Epidermal melanocyte (primary cell): ENCODE results near the gene PDLIM5.
"Not testable (repeated sequence)": the region's sequence is repeated elsewhere in the genome, so short reads cannot be mapped to it uniquely, and the experiment has no call there.

ENCODE experiments used
- DNase-seq: peaks from one replicate; pipeline ENCODE4 v3.0.0; 2011; ENCODE audit warnings: low spot score; ENCODE audit not compliant: insufficient read length

Gene PDLIM5, protein sequence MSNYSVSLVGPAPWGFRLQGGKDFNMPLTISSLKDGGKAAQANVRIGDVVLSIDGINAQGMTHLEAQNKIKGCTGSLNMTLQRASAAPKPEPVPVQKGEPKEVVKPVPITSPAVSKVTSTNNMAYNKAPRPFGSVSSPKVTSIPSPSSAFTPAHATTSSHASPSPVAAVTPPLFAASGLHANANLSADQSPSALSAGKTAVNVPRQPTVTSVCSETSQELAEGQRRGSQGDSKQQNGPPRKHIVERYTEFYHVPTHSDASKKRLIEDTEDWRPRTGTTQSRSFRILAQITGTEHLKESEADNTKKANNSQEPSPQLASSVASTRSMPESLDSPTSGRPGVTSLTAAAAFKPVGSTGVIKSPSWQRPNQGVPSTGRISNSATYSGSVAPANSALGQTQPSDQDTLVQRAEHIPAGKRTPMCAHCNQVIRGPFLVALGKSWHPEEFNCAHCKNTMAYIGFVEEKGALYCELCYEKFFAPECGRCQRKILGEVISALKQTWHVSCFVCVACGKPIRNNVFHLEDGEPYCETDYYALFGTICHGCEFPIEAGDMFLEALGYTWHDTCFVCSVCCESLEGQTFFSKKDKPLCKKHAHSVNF

DNA sequence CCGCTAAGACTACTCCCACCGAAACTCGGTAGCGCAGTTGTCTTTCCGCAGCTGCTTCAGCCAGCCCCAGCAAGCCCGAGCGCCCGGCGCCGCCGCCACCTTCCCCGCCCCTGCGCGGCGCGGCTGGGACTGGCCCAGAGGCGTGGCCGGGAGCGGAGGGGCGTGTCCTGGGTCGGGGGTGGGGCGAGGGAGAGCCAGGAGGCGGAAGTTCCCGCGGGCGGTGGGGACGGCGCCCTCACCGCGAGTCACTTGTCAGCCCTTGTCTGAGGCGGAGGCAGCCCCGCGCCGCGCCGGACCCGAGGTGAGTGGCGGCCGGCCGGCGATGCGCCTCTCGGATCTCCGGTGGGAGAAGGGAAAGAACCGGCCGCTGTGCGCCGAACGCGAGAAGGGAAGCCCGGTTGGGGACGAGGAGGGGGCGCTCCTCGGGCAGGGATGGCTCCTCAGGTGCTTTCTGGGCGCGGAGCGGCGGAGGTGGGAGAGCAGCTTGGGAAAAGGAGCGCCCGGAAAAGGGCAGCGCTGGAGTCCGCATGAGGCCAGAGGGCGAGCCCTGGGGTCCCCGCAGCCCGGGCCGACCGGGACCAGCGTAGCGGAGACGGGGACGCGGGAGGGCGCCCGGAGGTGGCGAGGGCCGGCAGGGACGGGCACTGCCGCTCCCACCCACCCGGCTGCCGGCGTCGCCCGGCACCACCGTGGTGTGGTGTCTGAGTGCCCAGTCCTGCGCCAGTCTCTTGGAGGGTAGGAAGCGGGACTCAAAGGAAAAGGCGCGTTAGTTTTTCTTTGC is at the start of gene PDLIM5:
Gene PDLIM5 (plus strand): TSS at position 248 of the 781 bp plus-strand sequence. CDS start 3,347 bp downstream, outside the sequence.
- DNase-seq: peak; percentile 55

DNA sequence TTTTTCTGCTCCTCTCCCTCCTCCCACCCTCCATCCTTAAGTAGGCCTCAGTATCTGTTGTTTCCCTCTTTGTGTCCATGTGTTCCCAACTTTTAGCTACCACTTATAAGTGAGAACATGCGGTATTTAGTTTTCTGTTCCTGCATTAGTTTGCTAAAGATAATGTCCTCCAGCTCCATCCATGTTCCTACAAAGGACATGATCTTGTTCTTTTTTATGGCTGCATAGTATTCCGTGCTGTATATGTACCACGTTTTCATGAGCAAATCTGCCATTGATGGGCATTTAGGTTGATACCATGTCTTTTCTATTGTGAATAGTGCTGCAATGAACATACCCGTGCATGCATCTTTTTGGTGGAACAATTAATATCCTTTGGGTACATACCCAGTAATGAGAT is 49.3 kb upstream of the PDLIM5 start:
- DNase-seq: not testable (repeated sequence)

DNA sequence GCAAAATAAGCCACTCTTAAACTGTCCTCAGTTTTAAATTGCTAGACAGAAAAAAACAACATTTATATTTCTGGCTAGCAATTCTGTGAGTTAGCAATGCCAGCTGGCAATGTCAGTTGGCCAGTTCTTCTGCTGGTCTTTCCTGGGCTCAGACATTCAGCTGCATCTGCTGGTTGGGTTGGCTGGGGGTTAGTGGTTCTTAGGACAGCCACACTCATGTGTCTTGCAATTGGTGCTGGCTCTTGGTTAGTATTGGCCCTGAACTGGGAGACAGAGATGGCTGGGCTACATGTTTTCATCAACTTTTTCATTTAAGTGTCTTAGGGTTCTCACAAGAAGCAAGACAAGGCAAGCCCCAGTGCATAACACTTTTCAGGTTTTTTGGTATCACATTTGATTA is 48.0 kb upstream of the PDLIM5 start:
- DNase-seq: no peak

DNA sequence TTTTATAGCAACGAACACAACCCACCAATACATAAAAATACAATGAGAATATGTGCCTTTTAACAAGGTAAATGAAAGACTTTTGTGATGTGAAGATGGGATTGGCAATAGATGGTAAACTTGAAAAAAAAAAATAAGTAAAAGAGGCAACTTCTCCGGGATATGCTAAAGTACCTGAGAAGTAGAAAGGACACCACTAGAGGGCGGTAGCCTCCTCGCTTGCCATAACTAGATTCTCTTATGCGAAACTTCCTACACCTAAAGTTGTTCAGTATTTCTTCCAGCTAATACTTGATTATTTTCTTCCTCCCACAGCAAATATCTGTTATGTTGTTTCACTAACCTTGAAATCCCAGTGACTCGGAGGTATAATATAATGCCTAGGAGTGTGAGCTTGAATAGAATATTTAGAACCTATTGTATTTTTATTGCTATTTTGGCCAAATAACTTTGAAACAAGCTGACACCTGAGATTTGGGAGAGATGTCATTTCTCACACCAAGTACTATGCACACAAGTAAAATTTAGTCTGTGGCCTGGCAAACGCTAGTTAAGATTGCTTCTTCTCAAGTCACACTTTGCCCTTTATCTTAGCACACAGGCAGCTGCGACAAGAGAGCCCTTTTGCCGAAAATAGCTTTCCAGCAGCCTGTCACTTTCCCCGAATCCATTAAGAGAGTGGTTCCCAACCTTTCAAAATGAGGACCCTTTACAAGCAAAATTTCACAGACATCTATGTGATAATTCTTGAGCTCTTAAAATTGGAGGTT is 44.9 kb upstream of the PDLIM5 start:
- DNase-seq: no peak

DNA sequence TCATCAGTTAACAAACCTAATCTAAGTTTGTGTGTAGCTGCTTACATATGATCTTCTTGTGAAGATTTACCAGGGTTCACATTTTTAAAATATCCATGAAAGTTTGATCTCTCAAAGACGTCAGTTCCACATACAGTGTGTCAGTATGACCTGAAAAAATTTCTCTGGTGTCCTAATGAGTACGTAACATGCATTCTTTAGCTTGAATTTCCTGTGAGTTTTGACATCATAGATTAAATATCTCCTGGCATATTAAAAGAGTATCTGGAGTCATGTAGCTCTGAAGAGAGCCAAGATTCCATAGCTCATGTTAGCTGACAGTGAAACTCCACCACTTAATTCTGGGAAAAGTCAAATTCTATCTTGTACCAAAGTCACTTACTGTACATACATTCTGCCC is 43.9 kb upstream of the PDLIM5 start:
- DNase-seq: no peak

DNA sequence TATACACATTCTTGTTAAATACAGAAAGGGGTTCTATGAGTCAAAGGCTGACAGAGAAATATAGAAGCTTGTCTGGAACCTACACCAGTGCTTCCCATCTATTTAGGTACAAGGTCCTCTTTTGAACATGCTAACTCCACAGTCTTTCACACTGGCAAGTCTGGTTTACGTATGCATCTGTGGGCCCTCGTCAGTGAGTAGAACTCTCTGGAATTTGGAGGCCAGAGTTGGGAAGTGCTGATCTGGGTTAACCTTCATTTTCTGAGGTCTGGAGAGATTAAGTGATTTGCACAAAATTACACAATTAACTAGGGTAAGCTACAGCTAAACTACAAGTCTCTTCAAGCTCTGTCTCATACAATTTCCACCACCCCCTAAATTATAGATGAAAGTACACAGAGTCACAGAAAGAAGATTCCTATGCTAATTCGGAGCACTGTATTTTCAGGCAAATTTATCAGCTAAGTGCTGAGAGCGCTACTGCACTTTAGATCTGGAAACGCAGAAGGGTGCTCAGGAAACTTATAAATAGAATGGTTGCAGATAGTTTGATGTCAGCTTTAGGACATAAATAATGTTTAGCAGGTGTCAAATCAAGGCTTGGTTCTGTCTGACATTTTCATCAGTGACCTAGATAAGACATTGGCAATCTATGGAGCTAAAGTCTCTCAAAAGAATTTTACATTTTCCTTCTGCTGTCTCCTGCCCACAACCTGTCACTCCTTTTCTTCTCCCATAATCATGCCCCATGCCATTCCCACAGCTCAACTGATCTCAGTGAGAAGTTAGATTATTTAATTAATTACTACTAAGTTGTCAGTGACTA is 43.0 kb upstream of the PDLIM5 start:
- no peak for DNase-seq

DNA sequence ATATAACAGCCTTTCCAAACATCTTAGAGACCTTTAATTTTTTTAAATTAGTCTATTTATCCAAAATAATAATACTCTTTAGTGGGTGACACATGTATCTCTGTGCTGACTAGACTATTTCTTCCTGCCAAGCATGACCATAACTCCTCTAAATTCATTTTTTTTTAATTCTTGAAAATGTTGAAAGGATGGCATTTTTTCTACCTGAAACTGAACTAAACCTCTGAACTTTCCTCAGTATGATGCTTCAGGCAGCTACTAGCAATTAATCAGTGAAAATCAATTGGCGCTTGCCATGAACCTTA is 42.4 kb upstream of the PDLIM5 start:
- DNase-seq: no peak

DNA sequence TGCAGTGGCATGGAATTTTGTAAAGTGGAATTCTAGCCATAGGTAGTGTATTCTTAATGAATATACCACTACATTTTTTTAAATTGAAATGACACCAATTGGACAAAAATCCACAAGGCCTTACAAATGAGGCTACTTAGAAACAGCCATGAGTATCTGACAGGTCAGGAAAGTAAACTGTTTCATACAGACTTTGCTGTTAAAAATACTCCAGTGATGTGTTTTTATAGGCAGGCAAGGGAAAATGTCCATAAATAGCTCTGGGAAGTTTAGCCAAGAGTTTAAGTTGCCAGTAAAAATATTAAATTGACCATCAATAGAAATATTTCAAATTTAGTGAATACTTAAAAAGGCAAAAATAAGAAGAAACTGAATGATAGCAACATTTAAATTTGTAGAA is 41.8 kb upstream of the PDLIM5 start:
- DNase-seq: no peak

DNA sequence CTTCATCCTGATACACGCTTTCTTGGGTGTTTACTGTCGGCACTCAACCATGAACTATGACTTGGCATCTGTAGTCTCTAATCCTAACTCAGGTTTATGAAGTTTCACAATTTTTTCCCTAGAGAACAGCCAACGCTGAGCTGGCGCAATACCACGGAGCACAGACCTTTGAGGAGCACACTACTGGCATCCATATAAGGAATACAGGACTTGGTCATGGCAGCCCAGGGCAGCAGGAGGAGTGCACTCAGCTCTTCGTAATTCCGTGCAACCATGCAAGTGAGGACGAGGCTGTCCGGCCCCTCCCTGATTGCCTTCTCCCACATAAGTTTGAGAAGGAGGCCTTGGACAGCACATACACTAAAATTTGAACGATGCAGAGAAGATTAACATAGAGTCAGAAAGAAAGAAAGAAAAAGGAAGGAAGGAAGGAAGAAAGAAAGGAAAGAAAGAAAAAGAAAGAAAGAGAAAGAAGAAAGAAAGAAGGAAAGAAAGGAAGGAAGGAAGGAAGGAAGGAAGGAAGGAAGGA is 41.0 kb upstream of the PDLIM5 start:
- DNase-seq: no peak

DNA sequence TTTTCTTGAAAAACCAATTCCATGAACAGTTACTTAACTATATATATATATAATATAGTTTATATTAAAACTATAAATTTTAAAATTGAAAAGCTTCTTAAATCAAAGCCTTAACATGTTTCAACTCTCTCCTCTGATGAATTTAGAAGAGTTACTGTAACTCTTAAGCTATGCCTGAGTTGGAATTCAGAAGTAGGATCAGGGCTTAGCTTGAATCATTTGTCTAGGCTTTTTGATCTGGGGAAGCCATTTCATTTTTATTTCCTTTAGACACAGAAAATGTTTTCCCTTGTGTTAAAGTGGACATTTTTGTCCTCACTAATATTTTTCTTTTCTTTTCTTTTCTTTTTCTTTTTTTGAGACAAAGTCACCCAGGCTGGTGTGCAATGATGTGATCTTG is 40.4 kb upstream of the PDLIM5 start:
- DNase-seq: no peak

DNA sequence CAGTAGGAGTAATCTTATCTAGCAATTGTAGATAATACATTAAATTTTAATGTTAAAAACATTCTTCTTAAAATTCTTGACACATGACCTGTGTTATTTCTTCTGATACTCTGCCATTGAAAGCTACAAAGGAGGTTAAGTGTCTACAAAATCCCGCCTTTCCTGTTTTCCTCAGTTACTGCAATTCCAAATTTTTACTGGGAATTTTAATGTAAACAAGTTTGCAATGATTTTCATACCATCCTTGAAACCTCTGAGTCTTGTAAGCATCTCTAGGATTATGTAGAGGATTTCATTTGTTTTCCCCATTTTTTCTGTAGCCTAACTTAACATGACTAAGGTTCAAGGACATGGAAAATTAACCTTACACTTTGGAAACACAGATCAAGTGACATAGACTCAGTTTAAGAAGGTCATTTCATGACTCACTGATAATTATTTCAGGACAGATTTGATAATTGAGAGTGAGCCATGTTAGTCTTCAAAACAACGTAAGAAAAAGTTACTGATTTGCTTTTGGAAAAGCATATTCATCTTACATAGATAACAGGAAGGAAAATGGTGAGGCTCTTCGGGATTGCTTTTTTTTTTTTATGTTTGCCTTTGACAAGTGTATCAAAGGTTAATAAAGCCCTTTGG is 39.6 kb upstream of the PDLIM5 start:
- DNase-seq: no peak

DNA sequence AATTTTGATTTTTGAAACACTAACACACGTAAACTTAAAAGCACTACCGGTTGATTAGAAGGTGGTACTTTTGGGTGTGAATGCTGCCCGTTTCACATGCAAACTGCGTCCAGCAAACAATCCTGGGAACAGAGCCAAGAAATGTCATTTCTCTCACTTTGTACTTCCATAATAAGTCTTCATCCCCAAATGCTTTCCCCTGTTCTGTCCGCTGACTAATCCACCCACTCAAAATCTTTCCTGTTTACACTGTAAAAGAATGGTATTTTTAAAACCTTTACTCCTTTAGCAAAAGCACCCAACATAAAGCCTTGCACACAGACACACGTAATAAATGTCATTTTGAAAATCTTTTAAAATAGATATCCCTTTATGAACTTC is 39.1 kb upstream of the PDLIM5 start:
- no peak for DNase-seq

DNA sequence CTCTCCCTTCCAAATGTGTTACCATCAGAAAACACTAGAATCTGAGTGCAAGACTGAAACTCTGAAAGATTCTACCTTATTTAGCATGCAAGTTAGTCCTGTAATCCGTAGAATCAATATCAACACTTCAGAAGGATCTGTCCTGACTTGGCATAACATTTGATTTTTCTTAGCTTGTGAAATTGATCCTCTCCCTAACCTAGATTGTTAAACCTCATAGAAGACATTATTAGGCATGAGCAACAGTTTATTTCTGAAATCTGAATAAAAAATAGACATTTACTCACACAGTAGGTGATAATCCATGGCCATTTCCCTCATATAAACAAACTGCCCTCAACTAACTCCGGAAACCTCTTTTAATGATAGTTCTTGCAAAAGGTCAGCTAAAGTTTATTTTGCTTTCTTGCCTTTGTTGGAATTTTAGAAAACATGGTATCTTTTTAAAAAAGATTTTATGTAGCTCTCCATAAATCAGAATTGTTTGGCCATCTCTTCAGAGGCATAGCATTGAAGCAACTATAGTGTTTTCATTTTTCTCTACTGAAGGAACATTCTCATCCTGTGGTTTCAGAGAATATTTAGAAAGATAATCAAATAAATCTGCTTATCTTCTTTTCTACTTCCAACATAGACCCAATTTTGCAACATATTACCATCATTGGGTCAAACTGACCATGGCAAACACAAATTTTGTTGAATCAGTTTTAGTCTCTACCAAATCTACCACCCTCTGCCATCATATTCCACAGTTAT is 38.5 kb upstream of the PDLIM5 start:
- no peak for DNase-seq

DNA sequence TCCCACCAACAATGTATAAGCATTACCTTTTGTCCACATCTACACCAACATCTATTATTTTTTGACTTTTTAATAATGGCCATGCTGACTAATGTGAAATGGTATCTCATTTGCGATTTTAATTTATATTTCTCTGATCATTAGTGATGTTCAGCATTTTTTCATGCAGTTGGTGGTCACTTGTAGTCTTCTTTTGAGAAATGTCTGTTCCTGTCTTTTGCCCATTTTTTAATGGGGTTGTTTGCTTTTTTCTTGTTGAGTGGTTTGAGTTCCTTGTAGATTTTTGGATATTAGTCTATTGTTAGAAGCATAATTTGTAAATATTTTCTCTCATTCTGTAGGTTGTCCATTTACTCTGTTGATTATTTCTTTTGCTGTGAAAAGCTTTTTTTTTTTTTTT is 36.8 kb upstream of the PDLIM5 start:
- DNase-seq: no peak

DNA sequence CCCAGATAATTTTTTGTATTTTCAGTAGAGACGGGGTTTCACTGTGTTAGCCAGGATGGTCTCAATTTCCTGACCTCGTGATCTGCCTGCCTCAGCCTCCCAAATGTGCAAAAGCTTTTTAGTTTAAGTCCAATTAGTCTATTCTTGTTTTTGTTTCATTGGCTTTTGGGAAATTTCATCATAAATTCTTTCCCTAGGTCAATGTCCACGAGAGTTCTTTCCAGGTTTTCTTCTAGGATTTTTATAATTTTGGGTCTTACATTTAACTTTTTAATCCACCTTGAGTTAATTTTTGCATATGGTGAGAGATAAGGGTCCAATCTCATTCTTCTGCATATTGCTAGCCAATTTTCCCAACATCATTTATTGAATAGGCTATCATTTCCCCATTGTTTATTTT is 36.3 kb upstream of the PDLIM5 start:
- no peak for DNase-seq

DNA sequence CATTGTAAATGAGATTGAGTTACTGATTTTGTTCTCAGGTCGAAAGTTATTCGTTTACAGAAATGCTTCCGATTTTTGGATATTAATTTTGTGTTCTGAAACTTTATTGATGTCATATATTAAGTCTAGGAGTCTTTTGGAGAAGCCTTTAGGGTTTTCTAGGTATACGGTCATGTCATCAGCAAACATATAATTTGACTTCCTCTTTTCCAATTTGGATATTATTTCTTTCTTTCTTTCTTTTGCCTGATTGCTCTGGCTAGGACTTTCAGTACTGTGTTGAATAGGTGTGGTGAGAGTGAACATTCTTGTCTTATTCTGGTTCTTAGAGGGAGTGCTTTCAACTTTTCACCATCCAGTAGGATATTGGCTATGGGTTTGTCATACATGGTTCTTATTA is 35.4 kb upstream of the PDLIM5 start:
- no peak for DNase-seq

DNA sequence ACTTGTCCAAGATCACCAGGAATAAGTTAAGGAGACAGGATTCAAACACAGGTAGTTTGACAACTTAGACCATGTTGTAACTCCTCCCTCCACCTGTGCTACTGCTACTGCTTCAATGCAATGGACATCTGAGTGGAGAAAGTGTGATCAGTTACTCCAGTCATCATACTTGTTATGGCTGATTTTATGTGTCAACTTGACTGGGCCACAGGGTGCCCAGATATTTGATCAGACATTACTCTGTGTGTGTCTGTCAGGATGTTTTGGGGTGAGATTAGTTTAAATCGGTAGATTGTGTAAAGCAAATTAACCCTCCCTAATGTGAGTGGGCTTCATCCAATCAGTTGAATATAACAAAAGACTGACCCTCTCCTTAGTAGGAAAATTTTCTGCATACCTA is 34.8 kb upstream of the PDLIM5 start:
- no peak for DNase-seq

DNA sequence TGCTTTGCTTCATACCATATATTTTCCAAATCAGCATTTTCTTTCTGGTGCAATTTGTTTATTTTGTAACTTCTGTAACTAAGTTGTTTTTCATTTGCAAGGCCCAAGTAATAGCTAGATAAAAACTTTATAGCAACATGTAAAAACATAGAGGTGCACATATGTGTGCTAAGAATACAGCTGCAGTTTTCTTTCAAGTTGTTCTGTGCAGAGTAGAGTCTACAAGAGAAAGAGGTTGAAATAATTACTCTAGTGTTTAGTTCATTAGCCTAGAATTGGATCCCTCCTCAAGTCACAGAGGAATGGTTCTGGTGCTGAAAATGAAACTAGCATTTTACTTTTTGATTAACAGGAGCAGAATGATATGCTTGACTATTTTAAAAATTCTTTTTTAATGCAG is 32.2 kb upstream of the PDLIM5 start:
- no peak for DNase-seq

DNA sequence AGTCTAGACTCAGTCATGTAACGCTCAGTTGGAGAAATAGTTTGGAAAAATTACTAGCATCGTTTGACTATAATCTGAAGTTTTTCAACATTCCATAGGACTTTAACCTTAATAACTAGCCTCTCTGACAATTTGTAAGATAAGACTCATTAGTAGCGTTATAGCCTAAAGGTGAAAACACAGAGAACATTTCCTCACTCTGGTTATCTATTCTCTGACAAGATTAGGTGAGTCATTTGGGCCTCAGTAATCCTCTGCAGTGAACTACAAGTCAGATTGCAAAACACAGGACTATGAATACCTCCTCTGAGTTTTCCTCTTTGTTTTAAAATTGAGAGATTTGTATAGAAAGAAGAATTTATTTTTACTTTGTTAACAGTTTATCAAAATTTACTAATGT is 31.8 kb upstream of the PDLIM5 start:
- DNase-seq: no peak

DNA sequence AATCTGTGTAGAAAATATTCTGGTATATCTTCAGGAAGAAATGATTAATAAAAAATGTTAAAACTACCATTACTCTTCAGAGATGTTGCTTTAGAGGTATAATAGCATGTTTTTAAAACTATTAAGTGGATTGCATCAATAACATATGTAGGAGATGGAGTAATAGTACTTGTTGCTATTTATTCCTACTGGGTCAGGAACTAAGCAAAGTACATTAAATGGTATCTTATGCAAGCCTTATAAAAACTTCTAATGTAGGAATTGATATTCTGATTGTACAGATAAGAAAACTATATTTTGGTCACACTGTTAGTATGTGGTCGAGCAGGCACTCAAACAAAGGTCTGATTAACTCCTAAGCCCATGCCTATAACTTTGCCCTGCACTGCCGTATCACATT is 31.4 kb upstream of the PDLIM5 start:
- DNase-seq: no peak
